C4-2B (cell line): ENCODE measurements around the gene SHROOM2.

Experiments
- ZFX ChIP-seq: fragments of 450-650 bp; IDR thresholded peaks from 2 replicates; pipeline ENCODE4 v1.6.1; 2017
- TF ChIP-seq, protein P1 (sequence below): fragments of 450-650 bp; conservative IDR thresholded peaks from 2 replicates; pipeline ENCODE4 v1.5.1; 2017; ENCODE audit warnings: mild to moderate bottlenecking

DNA sequence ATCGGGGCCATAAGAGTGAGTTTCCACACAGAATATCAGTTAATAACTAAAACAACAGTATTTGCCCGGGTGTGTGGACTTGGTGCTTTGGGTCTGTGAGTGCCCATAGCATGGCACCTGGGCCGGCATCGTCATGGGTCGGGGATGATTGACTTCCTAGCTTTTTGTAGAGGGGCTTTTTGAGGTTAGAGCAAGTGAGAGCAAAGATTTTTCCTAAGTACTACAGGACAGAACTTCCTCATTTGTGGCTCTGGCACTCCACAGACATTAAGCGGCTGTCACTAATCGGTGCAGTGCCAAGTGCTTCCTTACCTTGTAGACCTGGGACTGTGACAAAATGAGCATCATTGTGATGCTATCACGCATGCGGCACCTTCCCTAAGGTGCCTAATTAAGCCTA lies 81.0 kb downstream of the SHROOM2 start:
- TF ChIP-seq, protein P1, sequence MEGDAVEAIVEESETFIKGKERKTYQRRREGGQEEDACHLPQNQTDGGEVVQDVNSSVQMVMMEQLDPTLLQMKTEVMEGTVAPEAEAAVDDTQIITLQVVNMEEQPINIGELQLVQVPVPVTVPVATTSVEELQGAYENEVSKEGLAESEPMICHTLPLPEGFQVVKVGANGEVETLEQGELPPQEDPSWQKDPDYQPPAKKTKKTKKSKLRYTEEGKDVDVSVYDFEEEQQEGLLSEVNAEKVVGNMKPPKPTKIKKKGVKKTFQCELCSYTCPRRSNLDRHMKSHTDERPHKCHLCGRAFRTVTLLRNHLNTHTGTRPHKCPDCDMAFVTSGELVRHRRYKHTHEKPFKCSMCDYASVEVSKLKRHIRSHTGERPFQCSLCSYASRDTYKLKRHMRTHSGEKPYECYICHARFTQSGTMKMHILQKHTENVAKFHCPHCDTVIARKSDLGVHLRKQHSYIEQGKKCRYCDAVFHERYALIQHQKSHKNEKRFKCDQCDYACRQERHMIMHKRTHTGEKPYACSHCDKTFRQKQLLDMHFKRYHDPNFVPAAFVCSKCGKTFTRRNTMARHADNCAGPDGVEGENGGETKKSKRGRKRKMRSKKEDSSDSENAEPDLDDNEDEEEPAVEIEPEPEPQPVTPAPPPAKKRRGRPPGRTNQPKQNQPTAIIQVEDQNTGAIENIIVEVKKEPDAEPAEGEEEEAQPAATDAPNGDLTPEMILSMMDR, result no peak
- TF ChIP-seq ZFX, result no peak
